Kidney (tissue), 14 donors: ENCODE measurements around the gene PDE1C. TPM values are rescaled to one million over a fixed set of nuclear protein-coding genes. Genes with fewer than 3 reads are reported as not detected.

Experiments
- DNase-seq, 5 donors: peaks; one replicate each; pipeline ENCODE4 v3.0.0-alpha.2; 2013 to 2020
- FAIRE-seq: peaks from 2 replicates; lab custom pipeline; 2012; peaks lifted over from hg19 to GRCh38; lab: Jason Lieb, UNC
- H3K27ac ChIP-seq, 2 donors: one replicate each; pipeline ENCODE4 v1.7.0; 2013; ENCODE audit warnings: low read depth in 2 of 2, low read length in 2 of 2, inconsistent platforms in 1 of 2
- H3K27me3 ChIP-seq: one replicate; pipeline ENCODE4 v1.7.1; 2013; ENCODE audit warnings: low read length, inconsistent platforms; ENCODE audit not compliant: control insufficient read depth, insufficient read depth
- H3K36me3 ChIP-seq, 3 donors: one replicate each; pipeline versions ENCODE4 v1.7.0 to v1.7.1; 2013; ENCODE audit warnings: low read length in 3 of 3, control low read depth in 1 of 3, inconsistent platforms in 1 of 3; ENCODE audit not compliant: insufficient read depth in 3 of 3, control insufficient read depth in 2 of 3
- H3K4me1 ChIP-seq, 3 donors: one replicate each; pipeline versions ENCODE4 v1.7.0 to v1.7.1; 2013; ENCODE audit warnings: low read length in 3 of 3, inconsistent platforms in 1 of 3, low read depth in 1 of 3; ENCODE audit not compliant: control insufficient read depth in 2 of 3, insufficient read depth in 2 of 3
- H3K4me3 ChIP-seq, 3 donors: one replicate each; pipeline versions ENCODE4 v1.7.0 to v1.8.1; 2013; ENCODE audit warnings: low read length in 3 of 3, control low read depth in 1 of 3, inconsistent platforms in 1 of 3
- H3K9ac ChIP-seq, 3 donors: one replicate each; pipeline versions ENCODE4 v1.7.0 to v1.7.1; 2013; ENCODE audit warnings: low read length in 3 of 3, control low read depth in 1 of 3, inconsistent platforms in 1 of 3
- H3K9me3 ChIP-seq, 3 donors: one replicate each; pipeline versions ENCODE4 v1.7.0 to v1.7.1; 2013; ENCODE audit warnings: low read length in 3 of 3, control low read depth in 1 of 3, inconsistent platforms in 1 of 3; ENCODE audit not compliant: control insufficient read depth in 2 of 3, insufficient read depth in 1 of 3
- CTCF ChIP-seq: IDR thresholded peaks from 3 replicates; pipeline ENCODE4 v1.5.1; 2012; ENCODE audit warnings: mild to moderate bottlenecking, moderate library complexity, borderline replicate concordance; ENCODE audit not compliant: insufficient read depth; ENCODE audit errors: extremely low read depth
- intact Hi-C: fragments of 100-400 bp; cut with DNase I; formaldehyde crosslinking; loops from one replicate; pipeline ENCODE4 v1.11.1; 2022
- polyA plus RNA-seq: library from polyadenylated mRNA; stranded (reverse); fragments of 350-450 nt; fragmentation: Illumina TruSeq; extraction: RNeasy Lipid Tissue Mini Kit (QIAGEN cat#74804); gene quantifications from one replicate; pipeline ENCODE4 v1.2.3, GENCODE V29; 2014; ENCODE audit warnings: low read depth, low replicate concordance; ENCODE audit not compliant: insufficient read depth
- total RNA-seq: library from RNA; stranded (reverse); fragmentation: NEBNext Ultra II Directional; extraction: Animal tissue kit (Norgen Biotek cat#: 25700); gene quantifications from one replicate; pipeline ENCODE4 v1.2.1, GENCODE V29; 2021
- donor health status: control.
- donor health status: control.
- donor health status: control.
- donor health status: control.
- donor health status: control.
- donor health status: DM: yes; HTN: yes; CAD: no.
- donor health status: Normal renal cell carcinoma (clear cell type).

The PDE1C gene
- total and polyA plus RNA-seq, 2 donors from 2014 or later, result 3.3 to 5.5 TPM

DNA sequence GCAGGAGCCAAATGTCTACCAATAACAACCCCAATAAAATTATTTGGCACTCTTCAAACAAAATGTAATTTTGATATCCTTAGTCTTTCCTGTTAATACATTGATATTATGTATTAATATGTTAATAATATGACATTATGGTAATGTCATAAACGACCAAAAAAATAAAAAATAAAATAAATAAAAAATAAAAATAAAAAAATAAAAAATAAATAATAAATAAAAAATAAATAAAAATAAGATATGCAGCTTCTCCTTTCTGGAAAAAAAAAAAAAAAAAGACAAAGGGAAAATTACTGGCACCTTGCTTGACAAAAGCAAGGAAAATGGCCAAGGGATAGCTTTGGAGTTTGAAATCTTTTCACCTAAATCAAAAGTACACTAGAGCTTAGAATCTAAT lies 214.7 kb downstream of the PDE1C start:
- Histone ChIP-seq H3K27me3 (no peaks in the 10 kb centered on the region), H3K4me1 (no peaks in the 10 kb centered on the region), H3K4me3 (no peak overlapping the region), H3K27ac (no peak overlapping the region), H3K9me3 (no peaks in the 10 kb centered on the region), H3K9ac (no peak overlapping the region), H3K36me3 (no peaks in the 10 kb centered on the region)
- FAIRE-seq (peak; percentile 95), DNase-seq (no peak)
- no peak for TF ChIP-seq CTCF
- intact Hi-C loops, result no loop called here

DNA sequence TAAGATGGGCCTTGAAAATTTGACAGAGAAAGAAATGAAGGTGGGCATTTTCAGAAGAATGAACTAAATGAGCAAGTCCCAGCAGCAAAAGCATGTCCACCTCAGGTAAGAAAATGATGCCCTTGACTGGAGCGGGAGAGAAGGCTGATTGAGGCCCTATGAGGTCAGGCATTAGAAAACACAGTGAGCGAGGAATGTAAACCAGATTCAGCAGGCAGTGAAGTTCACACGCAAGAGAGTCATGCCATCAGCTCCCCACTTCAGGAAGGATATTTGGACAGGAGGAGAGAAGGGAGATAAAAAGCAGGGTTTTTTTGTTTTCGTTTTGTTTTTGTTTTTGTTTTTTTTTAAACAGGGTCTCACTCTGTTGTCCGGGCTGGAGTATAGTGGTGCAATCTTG lies 216.8 kb downstream of the PDE1C start:
- TF ChIP-seq CTCF, result no peak
- Histone ChIP-seq H3K27ac (no peak overlapping the region), H3K36me3 (no peaks in the 10 kb centered on the region), H3K9me3 (no peaks in the 10 kb centered on the region), H3K9ac (no peak overlapping the region), H3K27me3 (no peaks in the 10 kb centered on the region), H3K4me1 (no peaks in the 10 kb centered on the region), H3K4me3 (no peak overlapping the region)
- FAIRE-seq (no peak), DNase-seq (no peak)
- intact Hi-C loops, result no loop called here

- no peak for TF ChIP-seq CTCF
- FAIRE-seq, result no peak
- Histone ChIP-seq H3K36me3 (no peaks in the 10 kb centered on the region), H3K27me3 (no peaks in the 10 kb centered on the region), H3K9me3 (no peaks in the 10 kb centered on the region), H3K9ac (no peak overlapping the region), H3K27ac (no peak overlapping the region), H3K4me3 (no peak overlapping the region), H3K4me1 (no peaks in the 10 kb centered on the region)
- intact Hi-C loops, result no loop called here
- no peak for DNase-seq
Measured at GRCh38 chr7:31852462-31852861, 217.7 kb downstream of the PDE1C start.

- no peak for FAIRE-seq
- no peaks in the 10 kb centered on the region for H3K27me3 ChIP-seq
- H3K4me3 ChIP-seq, result no peak overlapping the region
- no peak for DNase-seq
- no peaks in the 10 kb centered on the region for H3K4me1 ChIP-seq
- no peak overlapping the region for H3K27ac ChIP-seq
- intact Hi-C loops, result no loop called here
- no peaks in the 10 kb centered on the region for H3K36me3 ChIP-seq
- H3K9ac ChIP-seq, result no peak overlapping the region
- TF ChIP-seq CTCF, result no peak
- H3K9me3 ChIP-seq, result no peaks in the 10 kb centered on the region
Measured at GRCh38 chr7:31851119-31851518, 219.1 kb downstream of the PDE1C start.
